ENCODE results near the gene CA10. TPM values are rescaled to one million over a fixed set of nuclear protein-coding genes. Genes with fewer than 3 reads are reported as not detected.

The CA10 gene
- total RNA-seq, 4 donors from 2014 or later: not detected

DNA sequence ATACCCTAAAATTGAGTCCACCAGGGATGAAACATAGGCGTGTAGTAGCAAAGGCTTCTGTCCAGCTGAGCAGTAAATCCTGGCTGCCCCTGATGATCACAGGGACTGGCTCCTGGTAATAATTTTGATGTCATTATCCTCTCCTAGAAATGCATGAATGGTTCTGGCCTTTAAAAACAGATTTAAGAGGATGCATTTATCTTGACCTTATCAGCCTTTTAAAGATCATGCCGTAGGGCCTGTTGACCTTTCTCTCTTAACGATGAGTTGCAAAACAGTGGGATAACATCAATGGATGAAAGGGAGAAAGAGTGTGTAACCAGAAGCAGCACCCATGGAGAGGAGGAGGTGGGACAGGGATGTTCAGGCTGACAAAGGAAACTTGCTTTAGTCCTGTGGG is 128.5 kb downstream of the CA10 start:
- TF ChIP-seq, protein P1, sequence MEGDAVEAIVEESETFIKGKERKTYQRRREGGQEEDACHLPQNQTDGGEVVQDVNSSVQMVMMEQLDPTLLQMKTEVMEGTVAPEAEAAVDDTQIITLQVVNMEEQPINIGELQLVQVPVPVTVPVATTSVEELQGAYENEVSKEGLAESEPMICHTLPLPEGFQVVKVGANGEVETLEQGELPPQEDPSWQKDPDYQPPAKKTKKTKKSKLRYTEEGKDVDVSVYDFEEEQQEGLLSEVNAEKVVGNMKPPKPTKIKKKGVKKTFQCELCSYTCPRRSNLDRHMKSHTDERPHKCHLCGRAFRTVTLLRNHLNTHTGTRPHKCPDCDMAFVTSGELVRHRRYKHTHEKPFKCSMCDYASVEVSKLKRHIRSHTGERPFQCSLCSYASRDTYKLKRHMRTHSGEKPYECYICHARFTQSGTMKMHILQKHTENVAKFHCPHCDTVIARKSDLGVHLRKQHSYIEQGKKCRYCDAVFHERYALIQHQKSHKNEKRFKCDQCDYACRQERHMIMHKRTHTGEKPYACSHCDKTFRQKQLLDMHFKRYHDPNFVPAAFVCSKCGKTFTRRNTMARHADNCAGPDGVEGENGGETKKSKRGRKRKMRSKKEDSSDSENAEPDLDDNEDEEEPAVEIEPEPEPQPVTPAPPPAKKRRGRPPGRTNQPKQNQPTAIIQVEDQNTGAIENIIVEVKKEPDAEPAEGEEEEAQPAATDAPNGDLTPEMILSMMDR (IDR thresholded peaks at IDR 0.05; ENCODE audit: low read depth): no peak

DNA sequence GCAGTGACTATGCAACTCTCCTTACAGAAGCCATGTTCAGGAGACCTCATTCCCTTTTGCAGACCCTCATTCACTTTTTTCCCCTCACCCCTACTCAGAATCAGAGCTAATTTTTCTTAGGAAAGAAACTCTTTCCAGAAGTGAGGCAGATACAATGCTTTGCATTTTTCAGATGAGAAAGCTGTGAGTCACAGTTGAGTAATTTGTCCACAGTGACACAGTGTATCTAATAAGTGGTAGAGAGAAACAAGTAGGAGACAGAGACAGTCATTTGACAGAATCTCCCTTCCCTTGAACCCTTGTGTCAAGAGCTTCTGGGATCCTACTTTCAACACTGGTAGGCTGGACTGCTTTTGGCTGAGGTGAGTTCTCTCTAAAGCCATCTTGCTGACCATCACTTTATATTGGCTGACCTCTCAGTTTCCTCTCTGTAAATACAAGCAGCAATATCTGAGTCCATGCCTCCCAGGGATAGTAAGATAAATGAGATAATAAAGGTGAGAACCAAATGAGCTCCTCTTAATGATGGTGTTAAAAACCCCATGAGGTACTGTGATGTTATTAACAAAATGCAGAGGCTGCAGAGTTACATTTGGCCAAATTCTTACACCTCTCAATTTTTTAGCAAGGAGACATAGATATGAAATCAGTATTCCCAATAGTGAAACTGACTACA is 130.8 kb downstream of the CA10 start:
- TF ChIP-seq, protein P1 (IDR thresholded peaks at IDR 0.05; ENCODE audit: low read depth): no peak

DNA sequence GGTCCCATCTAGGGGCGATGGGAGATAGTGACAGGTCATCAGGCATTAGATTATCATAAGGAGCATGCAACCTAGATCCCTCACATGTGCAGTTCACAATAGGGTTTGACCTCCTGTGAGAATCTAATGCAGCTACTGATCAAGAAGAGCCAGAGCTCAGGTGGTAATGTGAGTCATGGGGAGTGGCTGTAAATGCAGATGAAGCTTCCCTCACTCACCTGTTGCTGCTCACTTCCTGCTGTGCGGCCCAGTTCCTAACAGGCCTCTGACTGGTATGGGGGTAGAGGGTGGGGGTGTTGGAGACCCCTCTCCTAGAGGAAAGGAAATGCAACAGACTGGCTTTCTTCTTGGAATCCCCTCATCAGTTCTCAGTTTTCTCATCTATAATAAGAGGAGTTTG is 131.4 kb downstream of the CA10 start:
- TF ChIP-seq, protein P1 (IDR thresholded peaks at IDR 0.05; ENCODE audit: low read depth): no peak

DNA sequence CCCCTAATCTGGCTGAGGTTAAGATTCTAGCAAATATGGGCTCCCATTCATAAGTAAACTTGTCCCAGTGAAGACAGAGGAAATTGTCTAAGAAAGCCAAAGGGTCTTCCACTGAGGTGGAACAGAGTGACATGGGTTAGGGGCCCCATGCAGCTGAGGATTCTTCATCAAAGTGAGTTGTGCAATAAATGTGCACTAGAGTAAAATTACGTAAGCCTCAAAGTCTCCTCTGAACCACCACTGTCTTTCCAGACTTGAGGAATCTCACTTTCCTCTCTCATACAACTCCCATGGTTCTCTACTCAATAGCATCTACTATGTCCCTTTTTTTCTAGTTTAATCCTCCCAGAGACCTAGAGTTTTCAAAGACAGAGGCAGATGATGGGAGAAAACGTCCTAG is 132.4 kb downstream of the CA10 start:
- TF ChIP-seq, protein P1 (IDR thresholded peaks at IDR 0.05; ENCODE audit: low read depth): no peak

DNA sequence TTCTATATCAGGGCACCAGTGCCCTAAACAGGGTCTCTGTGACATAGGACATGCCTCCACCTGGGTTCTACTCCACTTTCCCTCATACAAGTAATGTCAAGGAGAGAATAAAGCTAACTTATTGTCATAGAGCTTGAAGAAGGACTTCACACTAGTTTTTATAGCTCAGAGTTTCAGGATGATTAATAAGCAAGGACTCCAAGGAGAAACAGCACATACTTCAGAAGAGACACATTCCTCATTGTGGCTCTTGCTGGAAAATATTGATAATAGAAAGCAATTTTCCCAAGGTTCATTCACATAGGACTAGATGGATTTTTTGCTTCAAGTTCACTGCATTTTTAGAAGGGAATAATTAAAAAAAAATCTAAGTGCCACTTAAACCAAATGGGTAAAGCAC is 133.3 kb downstream of the CA10 start:
- TF ChIP-seq, protein P1 (IDR thresholded peaks at IDR 0.05; ENCODE audit: low read depth): no peak

DNA sequence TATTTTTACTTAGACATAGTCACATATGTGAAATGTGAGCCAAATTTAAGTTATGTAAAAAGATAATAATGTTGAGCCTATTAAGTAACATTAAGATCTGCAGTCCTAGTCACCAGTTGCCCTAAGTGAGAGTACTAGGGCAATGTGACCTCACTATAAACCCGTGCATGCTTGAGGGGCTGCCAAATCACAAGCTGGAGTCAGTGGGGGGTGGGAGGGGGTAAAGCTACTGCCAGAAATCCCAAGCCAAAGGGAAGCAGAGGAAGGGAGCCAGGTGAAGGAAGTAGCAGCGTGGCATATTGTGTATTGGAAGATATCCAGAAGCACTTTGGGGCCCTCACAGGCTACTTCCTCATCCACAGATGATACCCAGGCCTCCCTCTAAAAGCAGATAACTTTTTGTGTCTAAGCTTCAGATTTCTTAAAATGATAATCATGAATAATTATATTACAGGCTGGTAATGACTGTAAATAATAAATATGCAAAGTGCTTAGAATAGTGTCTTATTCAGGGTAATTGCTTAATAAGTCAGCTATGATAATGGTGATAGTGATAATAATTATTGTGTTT is 134.1 kb downstream of the CA10 start:
- TF ChIP-seq, protein P1 (IDR thresholded peaks at IDR 0.05; ENCODE audit: low read depth): no peak

DNA sequence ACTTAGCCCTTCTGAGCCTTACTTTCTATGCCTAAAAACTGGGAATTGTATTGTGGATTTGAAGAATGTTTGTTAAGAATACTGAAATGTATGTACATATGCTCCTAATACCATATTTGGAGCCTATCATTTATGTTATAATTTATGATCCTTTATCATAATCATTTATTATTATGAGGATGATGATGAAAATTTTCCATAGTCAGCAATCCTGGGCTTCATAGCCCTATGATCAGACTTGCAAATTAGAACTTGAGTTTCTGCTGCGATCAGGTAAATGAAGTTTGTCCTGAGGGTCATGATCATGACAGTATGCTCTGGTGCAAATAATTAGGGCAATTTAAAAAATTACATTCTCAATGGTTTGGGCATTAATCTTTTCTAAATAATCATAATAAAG is 147.4 kb downstream of the CA10 start:
- TF ChIP-seq, protein P1 (IDR thresholded peaks at IDR 0.05; ENCODE audit: low read depth): no peak

Measured in subcutaneous adipose tissue (tissue), 4 donors.